ENCODE data around the gene INTS1. TPM values are rescaled to one million over a fixed set of nuclear protein-coding genes. Genes with fewer than 3 reads are reported as not detected.

The INTS1 gene
- total RNA-seq, 4 donors from 2014 or later: 45.7 to 96.5 (median 75.8) TPM

- WGBS: 77% methylated on average over 8 of the region's 25 CpGs
- no peaks in the 10 kb centered on the region for H3K9me3 ChIP-seq
Measured at GRCh38 chr7:1487466-1487865, 16.7 kb downstream of the INTS1 start.

DNA sequence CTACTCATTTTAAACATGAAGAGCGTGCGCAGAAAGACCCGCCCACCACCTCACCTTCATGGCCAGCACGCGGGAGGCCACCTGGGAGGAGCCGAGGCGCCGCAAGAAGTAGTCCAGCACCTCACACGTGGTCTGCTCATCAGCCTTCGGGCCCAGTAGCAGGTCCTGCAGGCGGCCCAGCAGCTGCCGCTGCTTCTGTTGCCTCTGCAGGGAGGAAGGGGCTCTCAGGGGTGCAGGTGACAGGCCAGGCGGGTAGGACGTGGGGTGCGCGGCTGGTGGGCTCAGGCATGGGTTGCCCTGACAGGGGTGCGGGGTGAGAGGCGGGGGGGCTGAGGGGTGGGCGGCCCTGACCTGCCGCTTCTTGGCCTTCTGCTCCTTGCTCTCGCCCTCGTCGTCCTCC, 17.6 kb downstream of the INTS1 start:
- no peaks in the 10 kb centered on the region for H3K9me3 ChIP-seq
- peaks cover 99% of the 10 kb centered on the region for H3K36me3 ChIP-seq
- TF ChIP-seq EP300 (IDR thresholded peaks at IDR 0.05) (no peak), CTCF (IDR thresholded peaks at IDR 0.05) (no peak), POLR2A (IDR thresholded peaks at IDR 0.05) (no peak), POLR2AphosphoS5 (IDR thresholded peaks at IDR 0.05) (no peak)
- no peak overlapping the region for H3K4me3 ChIP-seq
- WGBS: 92% methylated on average over 18 of the region's 23 CpGs
- H3K27me3 ChIP-seq: no peaks in the 10 kb centered on the region
- no peak overlapping the region for H3K27ac ChIP-seq
- no peaks in the 10 kb centered on the region for H3K4me1 ChIP-seq
- DNase-seq (ENCODE audit: low spot score in 2 of 2): no peak

More at GRCh38 chr7:1487466-1487865, 16.7 kb downstream of the INTS1 start:
- Histone ChIP-seq H3K4me1 (no peaks in the 10 kb centered on the region), H3K27ac (no peak overlapping the region), H3K36me3 (peaks cover 99% of the 10 kb centered on the region), H3K4me3 (no peak overlapping the region), H3K27me3 (no peaks in the 10 kb centered on the region)
- DNase-seq (ENCODE audit: low spot score in 2 of 2): no peak
- TF ChIP-seq EP300 (IDR thresholded peaks at IDR 0.05): no peak

DNA sequence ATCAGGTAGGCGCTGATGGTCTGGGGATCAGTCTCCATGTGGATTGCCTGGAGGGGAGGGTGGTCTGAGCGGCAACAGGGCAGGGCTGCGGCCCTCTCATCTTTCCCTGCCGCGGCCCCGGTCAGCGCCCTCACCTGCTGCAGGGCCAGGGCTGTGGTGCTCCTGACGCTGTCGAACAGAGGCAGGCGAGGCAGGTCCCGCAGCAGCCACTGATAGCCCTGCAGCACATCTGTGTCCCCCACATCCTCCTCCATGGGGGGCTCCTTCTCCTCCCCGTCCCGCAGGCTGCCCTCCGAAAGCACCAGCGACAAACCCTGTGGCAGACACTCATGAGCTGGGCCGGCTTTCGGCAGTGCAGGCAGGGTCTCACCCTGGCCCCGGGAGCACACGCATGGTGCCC, 19.0 kb downstream of the INTS1 start:
- Histone ChIP-seq H3K4me3 (no peak overlapping the region), H3K27me3 (no peaks in the 10 kb centered on the region), H3K27ac (no peak overlapping the region), H3K4me1 (no peaks in the 10 kb centered on the region), H3K9me3 (no peaks in the 10 kb centered on the region), H3K36me3 (peaks cover 99% of the 10 kb centered on the region)
- no peak for DNase-seq (ENCODE audit: low spot score in 2 of 2)
- 89% methylated on average over 3 of the region's 19 CpGs for WGBS
- TF ChIP-seq CTCF (IDR thresholded peaks at IDR 0.05): no peak
- no peak for TF ChIP-seq POLR2AphosphoS5 (IDR thresholded peaks at IDR 0.05)
- TF ChIP-seq EP300 (IDR thresholded peaks at IDR 0.05): no peak
- TF ChIP-seq POLR2A (IDR thresholded peaks at IDR 0.05): no peak

DNA sequence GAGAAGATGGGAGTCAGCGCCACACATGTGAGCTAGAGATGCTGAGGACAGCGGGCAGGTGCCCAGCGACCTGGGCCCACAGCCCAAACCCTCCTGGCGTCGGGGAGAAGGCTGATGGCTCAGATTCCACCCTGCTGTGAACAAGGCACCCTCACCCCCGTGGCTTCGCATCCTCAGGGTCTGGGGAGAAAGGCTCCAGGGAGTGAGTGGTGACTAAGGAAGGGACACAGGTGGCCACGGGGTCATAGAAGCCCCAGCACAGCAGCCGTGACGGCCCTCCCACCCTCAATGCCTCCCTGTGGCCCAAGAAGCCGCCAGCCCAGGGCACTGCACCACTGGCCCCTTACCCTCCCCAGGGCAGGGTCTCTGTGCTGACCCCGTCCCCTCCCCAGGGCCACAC, 19.6 kb downstream of the INTS1 start:
- H3K36me3 ChIP-seq: peaks cover 99% of the 10 kb centered on the region
- H3K27ac ChIP-seq: no peak overlapping the region
- no peak for TF ChIP-seq POLR2AphosphoS5 (IDR thresholded peaks at IDR 0.05)
- TF ChIP-seq POLR2A (IDR thresholded peaks at IDR 0.05): no peak
- no peak for TF ChIP-seq EP300 (IDR thresholded peaks at IDR 0.05)
- no peak for TF ChIP-seq CTCF (IDR thresholded peaks at IDR 0.05)
- H3K4me3 ChIP-seq: no peak overlapping the region
- H3K9me3 ChIP-seq: no peaks in the 10 kb centered on the region
- 83% methylated on average over 5 of the region's 12 CpGs for WGBS
- no peaks in the 10 kb centered on the region for H3K27me3 ChIP-seq
- no peak for DNase-seq (ENCODE audit: low spot score in 2 of 2)
- H3K4me1 ChIP-seq: no peaks in the 10 kb centered on the region

DNA sequence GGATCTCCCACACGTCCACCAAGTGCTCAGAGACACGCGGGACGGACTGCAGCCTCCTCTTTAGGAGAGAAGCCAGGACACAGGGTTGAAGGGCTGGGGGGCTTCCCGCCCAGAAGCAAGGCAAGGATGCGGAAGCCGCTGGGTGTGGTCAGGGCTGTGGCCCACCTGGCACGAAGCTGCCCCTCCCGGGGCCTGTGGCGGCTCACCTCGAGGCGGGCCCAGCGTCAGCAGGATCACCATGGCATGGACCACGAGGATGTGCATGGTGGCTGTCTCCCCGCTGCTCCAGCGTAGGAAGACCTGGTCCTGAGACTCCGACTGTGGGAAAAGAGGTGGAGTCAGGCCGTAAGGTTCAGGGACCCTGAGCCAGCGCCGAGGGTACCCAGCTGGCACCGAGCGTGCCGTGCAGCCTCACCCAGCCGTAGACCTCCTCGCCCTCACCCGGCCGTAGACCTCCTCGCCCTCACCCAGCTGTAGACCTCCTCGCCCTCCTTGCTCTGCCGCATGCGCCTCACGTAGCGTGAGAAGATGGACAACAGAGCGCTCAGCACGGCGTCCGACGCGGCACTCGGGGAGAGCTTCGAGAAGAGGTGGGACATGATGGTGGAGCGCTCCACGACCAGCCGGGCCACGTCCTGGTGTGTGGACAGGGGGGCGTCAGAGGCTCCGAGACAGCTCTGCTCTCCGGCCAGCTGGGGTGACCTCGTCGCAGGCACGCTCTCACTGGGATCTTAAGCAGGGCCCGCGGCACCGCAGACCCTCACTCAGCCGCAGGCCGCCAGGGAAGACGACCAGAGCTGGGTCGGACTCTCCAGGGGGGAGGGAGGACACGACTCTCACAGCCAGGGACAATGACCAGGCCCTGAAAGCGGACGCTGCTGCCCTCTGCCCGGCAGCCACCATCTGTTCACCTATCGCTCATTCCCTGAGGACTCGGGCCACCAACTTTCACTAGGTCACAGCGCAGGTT, 20.4 kb downstream of the INTS1 start:
- Histone ChIP-seq H3K4me3 (no peak overlapping the region), H3K27me3 (no peaks in the 10 kb centered on the region), H3K36me3 (peaks cover 99% of the 10 kb centered on the region), H3K27ac (no peak overlapping the region), H3K9me3 (no peaks in the 10 kb centered on the region), H3K4me1 (no peaks in the 10 kb centered on the region)
- WGBS: 93% methylated on average over 51 of the region's 65 CpGs
- TF ChIP-seq POLR2AphosphoS5 (IDR thresholded peaks at IDR 0.05): no peak
- TF ChIP-seq EP300 (IDR thresholded peaks at IDR 0.05): no peak
- no peak for TF ChIP-seq CTCF (IDR thresholded peaks at IDR 0.05)
- no peak for TF ChIP-seq POLR2A (IDR thresholded peaks at IDR 0.05)
- no peak for DNase-seq (ENCODE audit: low spot score in 2 of 2)
